WTC11 (cell line): ENCODE results near the gene CYP2F1.

Experiments
- CREM ChIP-seq: sonication (generic); formaldehyde crosslinking; IDR thresholded peaks from 2 replicates; pipeline ENCODE4 v1.8.1; 2022; ENCODE audit warnings: mild to moderate bottlenecking, missing genetic modification reagents, moderate library complexity
- IRF2 ChIP-seq: sonication (generic); formaldehyde crosslinking; IDR thresholded peaks from 2 replicates; pipeline ENCODE4 v1.8.0; 2022; ENCODE audit warnings: low read depth, missing genetic modification reagents, borderline replicate concordance
- KAT7 ChIP-seq: sonication (generic); formaldehyde crosslinking; IDR thresholded peaks from 2 replicates; pipeline ENCODE4 v1.8.1; 2023; ENCODE audit warnings: missing genetic modification reagents, mild to moderate bottlenecking, borderline replicate concordance
- ZNF138 ChIP-seq: sonication (generic); formaldehyde crosslinking; conservative IDR thresholded peaks from 2 replicates; pipeline ENCODE4 v1.8.1; 2022; ENCODE audit warnings: mild to moderate bottlenecking, moderate library complexity, missing genetic modification reagents
- ZNF219 ChIP-seq: sonication (generic); formaldehyde crosslinking; IDR thresholded peaks from 2 replicates; pipeline ENCODE4 v1.8.0; 2023; ENCODE audit warnings: missing genetic modification reagents, mild to moderate bottlenecking, borderline replicate concordance
- TF ChIP-seq, protein P1 (sequence below): sonication (generic); formaldehyde crosslinking; IDR thresholded peaks from 2 replicates; pipeline ENCODE4 v1.8.0; 2022; ENCODE audit warnings: mild to moderate bottlenecking, missing genetic modification reagents
- TF ChIP-seq, protein P2 (sequence below): fragments of 200-600 bp; IDR thresholded peaks from 2 replicates; pipeline ENCODE4 v1.8.0; 2022; ENCODE audit warnings: antibody characterized with exemption
- TF ChIP-seq, protein P3 (sequence below): sonication (generic); formaldehyde crosslinking; conservative IDR thresholded peaks from 2 replicates; pipeline ENCODE4 v1.8.1; 2022; ENCODE audit warnings: mild to moderate bottlenecking, missing genetic modification reagents
- TF ChIP-seq, protein P4 (sequence below): sonication (generic); formaldehyde crosslinking; IDR thresholded peaks from 2 replicates; pipeline ENCODE4 v1.8.1; 2023; ENCODE audit warnings: mild to moderate bottlenecking, moderate library complexity, missing genetic modification reagents

DNA sequence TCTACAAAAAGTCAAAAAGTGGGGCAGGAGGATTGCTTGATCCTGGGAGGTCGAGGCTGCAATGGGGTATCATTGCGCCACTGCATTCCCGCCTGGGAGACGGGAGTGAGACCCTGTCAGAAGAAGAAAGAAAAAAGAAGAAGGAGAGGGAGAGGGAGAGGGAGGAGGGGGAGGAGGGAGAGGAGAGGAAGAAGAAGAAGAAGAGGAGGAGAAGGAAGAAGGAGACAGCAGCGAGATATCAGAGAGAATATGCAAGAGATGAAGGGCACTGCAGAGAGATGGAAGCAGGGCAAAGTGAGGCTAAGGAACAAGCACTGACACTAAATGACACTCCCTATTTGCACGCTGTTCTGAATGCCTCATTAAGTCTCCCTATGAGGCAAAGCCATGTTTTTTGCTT lies 14.5 kb downstream of the CYP2F1 start:
- TF ChIP-seq, protein P1, sequence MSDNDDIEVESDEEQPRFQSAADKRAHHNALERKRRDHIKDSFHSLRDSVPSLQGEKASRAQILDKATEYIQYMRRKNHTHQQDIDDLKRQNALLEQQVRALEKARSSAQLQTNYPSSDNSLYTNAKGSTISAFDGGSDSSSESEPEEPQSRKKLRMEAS = no peak
- TF ChIP-seq, protein P2, sequence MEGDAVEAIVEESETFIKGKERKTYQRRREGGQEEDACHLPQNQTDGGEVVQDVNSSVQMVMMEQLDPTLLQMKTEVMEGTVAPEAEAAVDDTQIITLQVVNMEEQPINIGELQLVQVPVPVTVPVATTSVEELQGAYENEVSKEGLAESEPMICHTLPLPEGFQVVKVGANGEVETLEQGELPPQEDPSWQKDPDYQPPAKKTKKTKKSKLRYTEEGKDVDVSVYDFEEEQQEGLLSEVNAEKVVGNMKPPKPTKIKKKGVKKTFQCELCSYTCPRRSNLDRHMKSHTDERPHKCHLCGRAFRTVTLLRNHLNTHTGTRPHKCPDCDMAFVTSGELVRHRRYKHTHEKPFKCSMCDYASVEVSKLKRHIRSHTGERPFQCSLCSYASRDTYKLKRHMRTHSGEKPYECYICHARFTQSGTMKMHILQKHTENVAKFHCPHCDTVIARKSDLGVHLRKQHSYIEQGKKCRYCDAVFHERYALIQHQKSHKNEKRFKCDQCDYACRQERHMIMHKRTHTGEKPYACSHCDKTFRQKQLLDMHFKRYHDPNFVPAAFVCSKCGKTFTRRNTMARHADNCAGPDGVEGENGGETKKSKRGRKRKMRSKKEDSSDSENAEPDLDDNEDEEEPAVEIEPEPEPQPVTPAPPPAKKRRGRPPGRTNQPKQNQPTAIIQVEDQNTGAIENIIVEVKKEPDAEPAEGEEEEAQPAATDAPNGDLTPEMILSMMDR = no peak
- TF ChIP-seq ZNF138 (CRISPR knock-in tag) (no peak), KAT7 (CRISPR knock-in tag) (no peak), ZNF219 (no peak), CREM (CRISPR knock-in tag) (no peak), IRF2 (no peak)
- TF ChIP-seq, protein P3, sequence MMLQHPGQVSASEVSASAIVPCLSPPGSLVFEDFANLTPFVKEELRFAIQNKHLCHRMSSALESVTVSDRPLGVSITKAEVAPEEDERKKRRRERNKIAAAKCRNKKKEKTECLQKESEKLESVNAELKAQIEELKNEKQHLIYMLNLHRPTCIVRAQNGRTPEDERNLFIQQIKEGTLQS (CRISPR knock-in tag) = no peak
- TF ChIP-seq, protein P4, sequence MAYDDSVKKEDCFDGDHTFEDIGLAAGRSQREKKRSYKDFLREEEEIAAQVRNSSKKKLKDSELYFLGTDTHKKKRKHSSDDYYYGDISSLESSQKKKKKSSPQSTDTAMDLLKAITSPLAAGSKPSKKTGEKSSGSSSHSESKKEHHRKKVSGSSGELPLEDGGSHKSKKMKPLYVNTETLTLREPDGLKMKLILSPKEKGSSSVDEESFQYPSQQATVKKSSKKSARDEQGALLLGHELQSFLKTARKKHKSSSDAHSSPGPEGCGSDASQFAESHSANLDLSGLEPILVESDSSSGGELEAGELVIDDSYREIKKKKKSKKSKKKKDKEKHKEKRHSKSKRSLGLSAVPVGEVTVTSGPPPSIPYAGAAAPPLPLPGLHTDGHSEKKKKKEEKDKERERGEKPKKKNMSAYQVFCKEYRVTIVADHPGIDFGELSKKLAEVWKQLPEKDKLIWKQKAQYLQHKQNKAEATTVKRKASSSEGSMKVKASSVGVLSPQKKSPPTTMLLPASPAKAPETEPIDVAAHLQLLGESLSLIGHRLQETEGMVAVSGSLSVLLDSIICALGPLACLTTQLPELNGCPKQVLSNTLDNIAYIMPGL (CRISPR knock-in tag) = no peak
